Stimulated activated CD4-positive, alpha-beta T cell treated with anti-CD3 and anti-CD28 coated beads, Interleukin-4, amount 100 ng/mL, for 48 hours (primary cell): ENCODE measurements around the gene IL4.
"Not testable (repeated sequence)": the region's sequence is repeated elsewhere in the genome, so short reads cannot be mapped to it uniquely, and the experiment has no call there.

Experiments
- DNase-seq, 2 donors: peaks; one replicate each; pipeline ENCODE4 v3.0.0-alpha.2; 2020; ENCODE audit warnings: low read depth in 2 of 2

Gene IL4

GRCh38 chr5:132673939-132674630 lies at the start of gene IL4:
TSS of gene IL4 (plus strand) at chr5:132673989. CDS start at chr5:132674051, 62 bp downstream.
- no peak for DNase-seq

DNA sequence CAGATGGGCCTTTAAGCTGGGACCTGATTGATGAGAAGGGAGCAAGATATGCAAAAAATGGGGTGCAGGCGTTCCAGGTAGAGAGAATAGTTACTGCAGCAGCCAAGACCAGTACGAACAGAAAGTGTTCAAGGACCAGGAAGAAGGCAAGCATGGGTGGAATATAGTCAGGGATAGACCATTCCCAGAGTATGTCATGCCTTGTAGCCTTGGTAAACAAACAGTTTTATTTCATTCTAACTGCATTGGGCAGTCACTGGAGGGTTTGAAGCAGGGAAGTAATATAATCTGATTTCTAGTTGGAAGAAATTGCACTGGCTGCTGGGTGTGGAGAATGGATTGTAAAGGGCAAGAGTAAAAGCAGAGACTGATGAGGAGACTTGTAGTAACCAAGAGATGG lies 46.3 kb upstream of the IL4 start:
- DNase-seq: no peak

DNA sequence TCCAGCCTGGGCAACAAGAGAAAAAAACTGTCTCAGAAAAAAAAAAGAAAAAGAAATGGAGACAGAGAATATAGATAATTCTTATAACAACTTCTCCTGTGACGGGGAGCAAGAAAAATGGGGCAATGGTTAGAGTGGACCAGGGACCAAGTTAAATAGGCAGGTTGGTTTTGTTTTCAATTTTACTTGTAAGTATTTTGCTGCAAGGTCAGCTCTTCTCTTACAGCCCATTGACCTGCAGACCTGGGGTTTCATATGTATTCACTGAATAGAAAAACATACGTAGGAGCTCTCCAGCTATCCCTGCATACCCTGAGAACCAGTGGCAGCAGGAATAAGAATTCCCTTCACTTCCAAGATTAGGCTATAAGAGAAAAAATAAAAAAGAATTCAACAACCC lies 45.0 kb upstream of the IL4 start:
- DNase-seq: no peak

DNA sequence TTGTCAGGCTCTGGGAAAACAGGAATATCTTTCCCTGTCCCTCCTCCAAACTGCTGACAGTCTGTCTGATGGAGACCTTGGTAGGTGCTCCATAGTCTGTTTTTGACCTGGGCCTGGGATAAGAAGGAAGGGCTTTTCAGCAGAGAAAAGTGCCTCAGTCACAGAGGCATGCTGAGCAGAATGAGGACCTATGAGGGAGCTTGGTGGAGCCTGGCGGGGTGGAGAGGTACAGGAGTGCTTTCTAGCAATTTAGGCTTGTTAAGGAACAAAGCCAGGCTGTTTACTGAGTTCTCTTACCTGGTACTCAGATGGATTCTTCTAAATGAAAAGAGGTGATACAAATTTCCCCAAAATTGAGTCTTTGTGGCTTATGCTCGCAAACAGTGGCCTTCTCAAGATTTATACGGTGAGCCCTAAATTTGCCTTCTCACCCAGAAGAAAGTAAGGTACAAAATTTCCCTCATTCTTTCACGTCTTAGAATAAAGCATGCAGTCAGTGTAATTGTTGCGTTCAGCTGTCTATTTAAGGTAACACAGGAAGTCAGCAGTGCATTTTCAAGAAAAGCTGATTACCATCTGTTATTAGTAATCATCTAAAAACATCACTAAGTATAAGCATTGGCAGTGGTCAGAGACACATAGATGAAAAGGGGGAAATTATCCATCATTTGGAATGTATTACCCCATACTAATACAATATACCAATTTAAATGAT lies 44.4 kb upstream of the IL4 start:
- no peak for DNase-seq

GRCh38 chr5:132633587-132633986 lies 40.2 kb upstream of the IL4 start:
- DNase-seq: not testable (repeated sequence)

- DNase-seq: no peak
Observed at GRCh38 chr5:132635873-132636272, 37.9 kb upstream of the IL4 start.

- no peak for DNase-seq
Observed at GRCh38 chr5:132637241-132637640, 36.5 kb upstream of the IL4 start.

- DNase-seq: no peak
Observed at GRCh38 chr5:132639706-132640130, 34.1 kb upstream of the IL4 start.

- DNase-seq: no peak
Observed at GRCh38 chr5:132640613-132641012, 33.2 kb upstream of the IL4 start.

DNA sequence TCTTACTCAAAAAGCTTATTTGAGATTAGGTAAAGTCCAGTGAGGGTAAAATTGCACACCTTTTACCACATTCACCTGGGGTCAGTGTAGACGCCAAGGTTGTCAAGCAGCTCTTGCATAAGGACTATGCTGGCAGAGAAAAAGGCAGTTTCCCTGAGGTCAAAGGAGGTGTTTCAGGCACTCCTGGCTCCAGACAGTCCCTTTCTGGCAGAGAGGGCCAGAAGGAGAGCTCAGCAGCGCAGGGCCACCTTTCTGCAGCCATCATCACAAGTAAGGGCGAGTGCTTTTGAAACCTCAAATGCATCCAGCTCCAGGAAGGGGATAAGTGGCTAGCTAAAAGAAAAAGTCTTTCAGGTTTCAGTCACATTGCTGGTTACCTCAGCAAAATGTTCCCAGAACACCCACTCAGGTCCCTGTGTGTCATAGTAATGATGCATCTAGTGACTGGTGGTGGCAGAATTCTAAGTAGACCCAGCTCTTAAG lies 32.5 kb upstream of the IL4 start:
- peak in 1 of 2 donors; percentile 51 for DNase-seq

DNA sequence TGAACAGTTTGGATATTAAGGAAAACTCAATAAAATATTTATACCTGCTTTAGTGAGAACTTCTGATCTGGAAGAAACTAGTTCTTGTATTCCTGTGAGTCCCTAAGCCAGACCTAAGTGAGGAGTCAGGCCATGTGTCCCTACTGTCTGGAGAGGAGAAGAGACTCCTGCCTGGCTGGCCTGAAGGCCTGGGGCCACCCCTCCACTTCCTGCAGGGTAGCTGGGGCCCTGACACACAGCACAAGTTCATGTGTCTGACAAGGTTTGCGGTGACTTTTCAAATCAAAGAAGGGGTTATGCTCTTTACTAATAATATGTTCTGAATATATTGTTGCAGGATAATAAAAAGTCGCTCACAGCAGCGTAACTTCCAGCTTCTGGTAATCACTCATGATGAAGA lies 31.9 kb upstream of the IL4 start:
- no peak for DNase-seq

DNA sequence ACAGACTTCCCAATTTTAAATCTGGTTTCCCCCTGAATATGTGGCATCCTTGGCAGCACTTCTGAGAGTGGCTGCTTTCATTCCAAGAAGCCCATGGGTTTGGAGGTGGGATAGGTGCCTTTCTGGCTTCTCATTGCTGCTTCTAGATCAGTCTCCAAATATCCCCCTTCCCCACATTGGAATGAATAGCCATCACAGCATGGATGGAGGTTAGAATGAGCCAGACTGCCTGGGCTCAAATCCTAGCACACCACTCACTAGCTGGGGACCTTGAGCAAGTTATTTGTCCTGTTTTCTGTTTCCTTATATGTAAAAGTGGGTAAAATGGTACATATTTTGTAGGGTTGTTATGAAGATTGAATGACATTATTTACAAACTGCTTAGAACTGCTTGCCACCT lies 29.6 kb upstream of the IL4 start:
- no peak for DNase-seq

- DNase-seq: no peak
Observed at GRCh38 chr5:132646583-132647266, 27.1 kb upstream of the IL4 start.

DNA sequence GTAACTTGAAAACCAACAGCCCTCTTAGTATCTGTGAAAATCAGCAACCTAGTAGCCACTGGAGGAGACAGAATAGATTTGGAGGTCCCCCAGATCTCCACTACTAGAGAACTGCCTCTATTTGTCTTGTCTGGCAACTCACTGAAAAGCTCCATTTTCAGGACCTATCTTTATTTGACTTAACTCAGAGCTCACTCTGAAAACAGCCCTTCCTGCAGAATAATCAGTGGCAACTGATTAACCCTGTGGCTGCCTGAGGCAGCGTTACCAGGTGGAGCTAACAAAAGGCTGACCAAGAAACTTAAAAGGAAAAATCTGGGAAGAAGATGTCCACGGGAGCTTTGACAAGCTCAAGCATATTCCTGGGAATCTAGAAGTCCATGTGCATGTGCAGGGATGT lies 26.3 kb upstream of the IL4 start:
- DNase-seq: no peak

DNA sequence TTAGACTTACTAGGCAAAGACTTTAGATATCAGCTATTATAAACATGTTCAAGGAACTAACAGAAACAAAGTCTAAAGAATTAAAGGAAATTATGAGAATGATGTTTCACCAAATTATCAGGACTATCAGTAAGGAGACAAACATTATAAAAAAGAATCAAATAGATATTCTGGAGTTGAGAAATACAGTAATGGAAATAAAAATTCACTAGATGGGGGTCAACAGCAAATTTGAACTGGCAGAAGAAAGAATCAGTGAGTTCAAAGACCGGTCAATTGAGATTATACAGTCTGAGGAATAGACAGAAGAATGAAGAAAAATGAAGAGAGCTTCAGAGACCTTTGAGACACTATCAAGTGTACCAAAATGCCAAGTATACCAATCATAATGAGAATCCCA lies 25.4 kb upstream of the IL4 start:
- no peak for DNase-seq

GRCh38 chr5:132651838-132652469 lies 21.8 kb upstream of the IL4 start:
- DNase-seq: no peak

DNA sequence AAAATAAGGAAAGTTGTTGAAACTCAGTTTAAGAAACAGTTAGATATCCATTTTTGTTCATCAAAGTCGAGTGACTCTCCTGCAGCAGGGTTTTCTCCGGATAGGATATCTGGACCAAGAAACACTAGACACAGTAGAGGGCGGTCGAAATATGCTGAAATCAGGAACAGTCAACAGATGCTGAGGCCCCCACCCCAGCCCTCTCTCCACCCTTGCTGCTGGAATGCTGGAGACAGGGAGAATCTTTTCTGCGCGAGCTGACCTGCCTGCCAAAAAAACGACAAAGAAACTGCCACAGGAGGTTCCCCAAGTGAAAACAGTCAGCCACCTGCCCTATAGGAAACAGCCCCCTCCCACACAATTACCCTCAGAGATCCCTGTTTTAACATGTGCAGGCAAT lies 20.1 kb upstream of the IL4 start:
- no peak for DNase-seq

- DNase-seq: no peak
Observed at GRCh38 chr5:132655821-132656773, 17.7 kb upstream of the IL4 start.

GRCh38 chr5:132656774-132657355 lies 16.9 kb upstream of the IL4 start:
- no peak for DNase-seq

DNA sequence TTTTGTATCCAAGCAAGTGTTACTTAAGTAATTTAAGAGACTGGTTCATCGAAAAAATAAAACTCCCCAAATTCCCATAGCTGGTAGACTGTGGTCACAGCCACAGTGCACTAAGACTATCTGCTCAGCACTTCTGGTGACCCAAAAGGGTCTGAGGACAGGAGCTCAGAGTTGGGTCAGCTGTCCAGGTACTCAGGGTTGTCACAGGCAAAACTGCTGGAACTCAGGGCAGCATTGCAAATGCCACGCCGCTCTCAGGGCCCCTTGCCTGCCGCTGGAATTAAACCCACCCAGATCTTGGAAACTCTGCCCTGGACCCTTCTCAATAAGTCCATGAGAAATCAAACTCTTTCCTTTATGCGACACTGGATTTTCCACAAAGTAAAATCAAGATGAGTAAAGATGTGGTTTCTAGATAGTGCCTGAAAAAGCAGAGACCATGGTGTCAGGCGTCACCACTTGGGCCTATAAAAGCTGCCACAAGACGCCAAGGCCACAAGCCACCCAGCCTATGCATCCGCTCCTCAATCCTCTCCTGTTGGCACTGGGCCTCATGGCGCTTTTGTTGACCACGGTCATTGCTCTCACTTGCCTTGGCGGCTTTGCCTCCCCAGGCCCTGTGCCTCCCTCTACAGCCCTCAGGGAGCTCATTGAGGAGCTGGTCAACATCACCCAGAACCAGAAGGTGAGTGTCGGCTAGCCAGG lies 16.0 kb upstream of the IL4 start, which contains the start of gene IL13:
Gene IL13, plus strand, starts transcription at position 498 of the 705 bp plus-strand sequence. Its CDS starts 14 bp downstream, at position 512.
- DNase-seq: no peak
